Mesodermal cell (in vitro differentiated cells): Measurements from ENCODE around the gene MRPL28.
"Not testable (repeated sequence)": the region's sequence is repeated elsewhere in the genome, so short reads cannot be mapped to it uniquely, and the experiment has no call there.

Experiments used
- H3K27ac ChIP-seq: 2 replicates; pipeline ENCODE4 v1.7.0; 2013; ENCODE audit warnings: mild to moderate bottlenecking, low read depth, low read length, moderate library complexity; ENCODE audit not compliant: severe bottlenecking
- H3K36me3 ChIP-seq: 2 replicates; pipeline ENCODE4 v1.7.1; 2013; ENCODE audit warnings: mild to moderate bottlenecking, low read length, moderate library complexity; ENCODE audit not compliant: control insufficient read depth, insufficient read depth
- H3K4me1 ChIP-seq: one replicate; pipeline ENCODE4 v1.7.1; 2013; ENCODE audit warnings: mild to moderate bottlenecking, low read length; ENCODE audit not compliant: insufficient read depth, control insufficient read depth, poor library complexity, severe bottlenecking
- H3K4me3 ChIP-seq: 2 replicates; pipeline ENCODE4 v1.7.0; 2013; ENCODE audit warnings: low read length, control low read depth, mild to moderate bottlenecking; ENCODE audit not compliant: insufficient read depth, poor library complexity, severe bottlenecking; ENCODE audit errors: extremely low read depth
- H3K9me3 ChIP-seq: 2 replicates; pipeline ENCODE4 v1.7.1; 2013; ENCODE audit warnings: mild to moderate bottlenecking, low read length, moderate library complexity; ENCODE audit not compliant: control insufficient read depth
- WGBS, 2 experiments: methylation state at CpG; one replicate each; pipeline ENCODE4 v1.1.5; 2013; ENCODE audit warnings: missing lambda C conversion rate in 2 of 2; ENCODE audit not compliant: insufficient coverage in 2 of 2; 5-methylcytosine and 5-hydroxymethylcytosine counted together

Gene MRPL28

GRCh38 chr16:354291-354881, 16.0 kb downstream of the MRPL28 start:
- no peak overlapping the region for H3K27ac ChIP-seq
- 88 to 93% methylated on average over 10 to 11 of the region's 12 CpGs for WGBS, 2 experiments
- no peaks in the 10 kb centered on the region for H3K9me3 ChIP-seq
- peaks cover 9% of the 10 kb centered on the region for H3K36me3 ChIP-seq
- H3K4me1 ChIP-seq = peaks cover 10% of the 10 kb centered on the region
- H3K4me3 ChIP-seq = no peak overlapping the region

DNA sequence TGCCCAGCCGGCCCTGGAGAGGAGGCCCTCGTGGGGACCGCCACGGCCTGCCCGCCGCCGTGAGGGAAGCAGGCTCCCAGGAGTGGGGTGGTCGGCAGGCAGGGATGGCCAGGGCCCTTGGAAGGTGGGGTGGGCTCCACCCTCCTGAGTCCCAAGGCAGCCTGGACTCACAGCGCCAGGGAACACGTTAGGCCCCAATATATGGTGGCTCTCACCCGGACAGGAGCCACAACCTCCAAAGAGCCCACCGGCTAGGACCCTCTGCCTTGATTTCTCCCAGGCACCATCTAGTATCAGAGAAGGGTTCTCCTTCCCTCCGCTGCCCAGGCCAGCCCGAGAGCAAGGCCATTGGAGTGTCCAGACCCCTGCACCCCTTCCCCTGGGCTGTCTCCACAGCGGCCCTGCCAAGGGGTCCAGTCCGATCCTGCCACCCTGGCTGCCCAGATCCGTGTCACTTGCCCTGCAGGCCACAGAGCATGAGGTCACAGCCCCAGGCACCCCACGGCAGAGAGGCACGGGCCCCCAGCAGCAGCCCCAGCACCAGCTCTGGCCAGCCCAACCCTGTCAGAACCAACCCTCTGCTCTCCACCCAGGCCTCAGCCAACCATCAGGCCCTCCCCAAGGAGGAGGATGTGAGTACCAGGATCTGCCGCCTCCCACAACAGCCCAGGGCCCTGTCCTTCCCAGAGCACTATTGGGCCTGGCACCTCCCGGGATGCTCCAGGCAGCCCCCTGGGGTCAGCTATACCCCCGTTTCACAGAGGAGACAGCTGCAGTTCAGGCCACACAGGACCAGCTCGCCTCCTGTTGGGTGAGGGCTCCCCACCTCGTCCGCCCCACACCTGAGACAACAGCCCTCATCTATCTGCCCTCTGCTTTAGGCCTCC, 16.7 kb downstream of the MRPL28 start:
- no peaks in the 10 kb centered on the region for H3K9me3 ChIP-seq
- WGBS, 2 experiments = 80 to 84% methylated on average over 15 to 23 of the region's 25 CpGs
- peak overlapping the region; percentile 24 for H3K4me3 ChIP-seq
- H3K4me1 ChIP-seq = peaks cover 13% of the 10 kb centered on the region
- no peak overlapping the region for H3K27ac ChIP-seq
- peaks cover 11% of the 10 kb centered on the region for H3K36me3 ChIP-seq

GRCh38 chr16:352547-353403, 17.6 kb downstream of the MRPL28 start, which contains the start of gene AXIN1:
Gene AXIN1 (minus strand): TSS chr16:352723. CDS start chr16:347025, 5,698 bp downstream.
- peaks cover 13% of the 10 kb centered on the region for H3K4me1 ChIP-seq
- no peak within 1 kb of the TSS for H3K27ac ChIP-seq
- 2 to 3% methylated on average over 46 to 72 of the region's 113 CpGs for WGBS, 2 experiments
- peak within 1 kb of the TSS; percentile 69 for H3K4me3 ChIP-seq
- H3K36me3 ChIP-seq = peaks cover 14% of the 10 kb centered on the region
- H3K9me3 ChIP-seq = no peaks in the 10 kb centered on the region

GRCh38 chr16:351804-352520, 18.4 kb downstream of the MRPL28 start:
- Histone ChIP-seq H3K36me3 (peaks cover 18% of the 10 kb centered on the region), H3K4me1 (peaks cover 21% of the 10 kb centered on the region), H3K27ac (no peak overlapping the region), H3K9me3 (no peaks in the 10 kb centered on the region), H3K4me3 (peak overlapping the region; percentile 69)
- WGBS, 2 experiments = 0% methylated on average over 53 to 76 of the region's 95 CpGs

- WGBS, 2 experiments = 90 to 95% methylated on average over 6 to 8 of the region's 8 CpGs
- H3K4me1 ChIP-seq = peaks cover 34% of the 10 kb centered on the region
- no peak overlapping the region for H3K4me3 ChIP-seq
- H3K36me3 ChIP-seq = peaks cover 29% of the 10 kb centered on the region
- H3K27ac ChIP-seq = no peak overlapping the region
- H3K9me3 ChIP-seq = no peaks in the 10 kb centered on the region
Observed at GRCh38 chr16:350203-350602, 20.1 kb downstream of the MRPL28 start.

GRCh38 chr16:349211-349610, 21.1 kb downstream of the MRPL28 start:
- H3K27ac ChIP-seq = no peak overlapping the region
- 92 to 94% methylated on average over 5 to 6 of the region's 7 CpGs for WGBS, 2 experiments
- no peaks in the 10 kb centered on the region for H3K9me3 ChIP-seq
- H3K4me3 ChIP-seq = no peak overlapping the region
- H3K4me1 ChIP-seq = peaks cover 34% of the 10 kb centered on the region
- peaks cover 39% of the 10 kb centered on the region for H3K36me3 ChIP-seq

DNA sequence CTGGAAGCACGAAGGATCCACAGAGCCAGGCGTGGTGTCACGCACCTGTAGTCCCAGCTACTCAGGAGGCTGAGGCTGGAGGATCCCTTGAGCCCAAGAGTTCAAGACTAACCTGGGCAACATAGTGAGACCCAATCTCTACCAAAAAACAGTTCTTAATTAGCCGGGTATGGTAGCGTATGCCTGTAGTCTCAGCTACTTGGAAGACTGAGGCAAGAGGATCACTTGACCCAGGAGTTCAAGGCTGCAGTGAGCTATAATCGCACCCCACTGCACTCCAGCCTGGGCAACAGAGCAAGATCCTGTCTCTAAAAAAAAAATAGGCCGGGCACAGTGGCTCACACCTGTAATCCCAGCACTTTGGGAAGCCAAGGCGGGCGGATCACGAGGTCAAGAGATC, 21.8 kb downstream of the MRPL28 start:
- H3K9me3 ChIP-seq, H3K27ac ChIP-seq, H3K4me3 ChIP-seq: not testable (repeated sequence)
- Histone ChIP-seq H3K4me1 (peaks cover 34% of the 10 kb centered on the region), H3K36me3 (peaks cover 43% of the 10 kb centered on the region)
- 97 to 98% methylated on average over 6 to 7 of the region's 10 CpGs for WGBS, 2 experiments

DNA sequence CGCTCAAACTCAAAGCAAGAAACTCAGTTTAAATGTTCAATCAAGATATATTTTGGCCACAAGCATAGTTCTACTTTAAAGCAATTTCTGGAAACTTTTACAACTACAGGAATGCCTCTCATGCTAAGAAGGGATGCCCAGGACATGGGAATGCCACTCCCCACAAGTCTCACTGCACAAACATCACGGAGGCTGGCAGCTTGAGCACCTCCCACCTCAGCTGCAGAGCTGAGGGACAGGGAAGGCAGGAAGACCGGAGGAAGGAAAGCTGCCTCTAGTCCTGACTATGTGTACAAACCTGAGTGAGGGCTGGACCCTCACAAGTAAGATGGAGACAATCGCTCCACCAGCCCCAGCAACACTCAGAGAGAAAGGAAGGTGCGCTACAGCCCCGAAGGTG, 23.1 kb downstream of the MRPL28 start:
- peaks cover 56% of the 10 kb centered on the region for H3K36me3 ChIP-seq
- peak overlapping the region; percentile 64 for H3K27ac ChIP-seq
- no peaks in the 10 kb centered on the region for H3K9me3 ChIP-seq
- no peak overlapping the region for H3K4me3 ChIP-seq
- WGBS, 2 experiments = 94 to 97% methylated on average over 5 of the region's 6 CpGs
- peaks cover 34% of the 10 kb centered on the region for H3K4me1 ChIP-seq

- Histone ChIP-seq H3K9me3 (no peaks in the 10 kb centered on the region), H3K36me3 (peaks cover 57% of the 10 kb centered on the region), H3K4me1 (peaks cover 34% of the 10 kb centered on the region), H3K4me3 (no peak overlapping the region), H3K27ac (peak overlapping the region; percentile 64)
- 93% methylated on average over 13 to 14 of the region's 15 CpGs for WGBS, 2 experiments
Observed at GRCh38 chr16:346587-346986, 23.8 kb downstream of the MRPL28 start.

DNA sequence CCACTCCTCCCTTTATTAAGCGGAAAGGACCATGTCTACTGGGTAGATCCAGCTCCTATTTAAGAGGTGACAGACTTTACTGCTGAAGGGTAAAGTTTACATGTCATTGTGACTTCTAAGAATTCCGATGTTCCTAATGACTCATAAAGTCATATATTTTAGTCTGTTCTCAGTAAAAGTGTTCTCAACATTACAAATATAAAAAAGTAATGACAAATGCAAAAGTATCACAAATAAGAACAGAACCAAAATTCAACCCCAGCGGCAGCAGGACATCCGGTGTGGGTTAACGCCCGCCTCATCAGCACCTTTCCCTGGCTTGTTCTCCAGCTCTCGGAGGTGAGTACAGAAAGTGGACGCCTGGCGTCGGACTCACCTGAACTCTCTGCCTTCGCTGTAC, 24.6 kb downstream of the MRPL28 start:
- no peak overlapping the region for H3K4me3 ChIP-seq
- peaks cover 34% of the 10 kb centered on the region for H3K4me1 ChIP-seq
- peaks cover 57% of the 10 kb centered on the region for H3K36me3 ChIP-seq
- peak overlapping the region; percentile 64 for H3K27ac ChIP-seq
- WGBS, 2 experiments = 81 to 97% methylated on average over 3 to 9 of the region's 11 CpGs
- no peaks in the 10 kb centered on the region for H3K9me3 ChIP-seq
